ENCODE measurements around the gene SYT2. TPM values are rescaled to one million over a fixed set of nuclear protein-coding genes. Genes with fewer than 3 reads are reported as not detected.

Gene SYT2
- total and polyA plus RNA-seq, 10 of the 15 experiments (the other 5 are each of a cell fraction or from before 2014, with no cell fraction given) = not detected

GRCh38 chr1:202673531-202673930 is 36.7 kb downstream of the SYT2 start (continued):
- TF ChIP-seq ZBED1 (IDR thresholded peaks at IDR 0.05; ENCODE audit: borderline replicate concordance) = no peak

- Histone ChIP-seq H3K4me3 (no peak overlapping the region), H3K9me3 (replicated peaks; ENCODE audit: control insufficient read depth, insufficient read depth, low read length) (no peaks in the 10 kb centered on the region), H2AFZ (ENCODE audit: control insufficient read depth, low read depth, low read length) (no peak overlapping the region), H3K4me2 (ENCODE audit: control insufficient read depth, insufficient read depth) (no peak overlapping the region), H3K4me1 (ENCODE audit: control insufficient read depth, insufficient read depth, low read length) (no peaks in the 10 kb centered on the region), H4K20me1 (ENCODE audit: control insufficient read depth, insufficient read depth) (no peaks in the 10 kb centered on the region; the same call in 1 of the 2 replicates), H3K79me2 (ENCODE audit: control insufficient read depth, insufficient read depth, low read length) (no peaks in the 10 kb centered on the region), H3K27me3 (replicated peaks in 1 of 2; ENCODE audit: control insufficient read depth in 2 of 2, insufficient read depth in 2 of 2, low read length in 1 of 2) (peaks cover 0 to 3% of the 10 kb centered on the region in 2 experiments; a peak in 2 of 4 replicates), H3K9ac (ENCODE audit: control insufficient read depth, insufficient read depth, low read length) (no peak overlapping the region), H3K36me3 (ENCODE audit: control insufficient read depth in 2 of 2, insufficient read depth in 2 of 2, low read length in 1 of 2) (no peaks in the 10 kb centered on the region), H3K27ac (ENCODE audit: control insufficient read depth, insufficient read depth) (no peak overlapping the region)
- 9% methylated on average over 5 of the region's 5 CpGs for WGBS (ENCODE audit: insufficient coverage, insufficient replicate concordance, low lambda C conversion rate, missing lambda C conversion rate)
- ChIA-PET SMC1A (ENCODE audit: uncharacterized antibody, unreplicated experiment) (no interaction called here), RAD21 (ENCODE audit: unreplicated experiment) (interaction anchor here (1.6 kb wide), 1 partner anchor 9 kb away, joined by 3 read pairs; no protein-coding TSS in a partner anchor), CTCF (interaction anchor here (0.7 kb wide), 1 partner anchor 33 kb away, joined by 3 read pairs; no protein-coding TSS in a partner anchor), POLR2A (no interaction called here)
- no peak for TF ChIP-seq CBFB (IDR thresholded peaks at IDR 0.05; ENCODE audit: low read depth)
- TF ChIP-seq RBBP5 (conservative IDR thresholded peaks at IDR 0.05) = no peak
- no peak for TF ChIP-seq TAF1 (IDR thresholded peaks at IDR 0.05; ENCODE audit: borderline replicate concordance, low read depth, low read length)
- TF ChIP-seq SPI1 (IDR thresholded peaks at IDR 0.05; ENCODE audit: borderline replicate concordance, insufficient read depth, low read depth, low read length) = no peak
- TF ChIP-seq CEBPZ (IDR thresholded peaks at IDR 0.05; ENCODE audit: low read depth, low read length) = no peak
- TF ChIP-seq RB1 (IDR thresholded peaks at IDR 0.05; ENCODE audit: borderline replicate concordance) = no peak
- no peak for TF ChIP-seq RFX5 (IDR thresholded peaks at IDR 0.05; ENCODE audit: low read depth, low read length)
- no peak for TF ChIP-seq SMARCA5 (IDR thresholded peaks at IDR 0.05)
- TF ChIP-seq PAX8 (IDR thresholded peaks at IDR 0.05) = no peak
- no peak for TF ChIP-seq PRDM15 (CRISPR knock-in tag; IDR thresholded peaks at IDR 0.05)
- no peak for TF ChIP-seq MTA3 (IDR thresholded peaks at IDR 0.05; ENCODE audit: borderline replicate concordance, low read length)
- TF ChIP-seq ZSCAN29 (IDR thresholded peaks at IDR 0.05) = no peak
- no peak for TF ChIP-seq HDAC6 (IDR thresholded peaks at IDR 0.05; ENCODE audit: unreplicated experiment)
- TF ChIP-seq ZNF622 (IDR thresholded peaks at IDR 0.05) = no peak
- no peak for TF ChIP-seq IKZF2 (IDR thresholded peaks at IDR 0.05)
- intact Hi-C loops (cut with micrococcal nuclease; ENCODE audit: unreplicated experiment) (no loop called here), in situ Hi-C loops (cut with MboI) (no loop called here)
- ATAC-seq (no peak), DNase-seq (ENCODE audit: low read depth, low spot score) (no peak), FAIRE-seq (no peak)
- BruUV-seq (replicated peaks) = no TSS peak
Observed at GRCh38 chr1:202671399-202671798, 38.9 kb downstream of the SYT2 start.
